HG03159 (cell line): ENCODE results near the gene PTGES2.

Experiments
- ATAC-seq: cut with Tn5 transposase; IDR thresholded peaks from one replicate; pipeline ENCODE4 v1.9.1; 2021; ENCODE audit warnings: mild to moderate bottlenecking, moderate library complexity; ENCODE audit not compliant: unreplicated experiment

The PTGES2 gene

GRCh38 chr9:128153947-128154695 is 26.6 kb upstream of the PTGES2 start:
- no peak for ATAC-seq

- ATAC-seq = no peak
Measured at GRCh38 chr9:128153060-128153946, 25.8 kb upstream of the PTGES2 start.

GRCh38 chr9:128152133-128153059 is 24.9 kb upstream of the PTGES2 start:
- ATAC-seq = no peak

DNA sequence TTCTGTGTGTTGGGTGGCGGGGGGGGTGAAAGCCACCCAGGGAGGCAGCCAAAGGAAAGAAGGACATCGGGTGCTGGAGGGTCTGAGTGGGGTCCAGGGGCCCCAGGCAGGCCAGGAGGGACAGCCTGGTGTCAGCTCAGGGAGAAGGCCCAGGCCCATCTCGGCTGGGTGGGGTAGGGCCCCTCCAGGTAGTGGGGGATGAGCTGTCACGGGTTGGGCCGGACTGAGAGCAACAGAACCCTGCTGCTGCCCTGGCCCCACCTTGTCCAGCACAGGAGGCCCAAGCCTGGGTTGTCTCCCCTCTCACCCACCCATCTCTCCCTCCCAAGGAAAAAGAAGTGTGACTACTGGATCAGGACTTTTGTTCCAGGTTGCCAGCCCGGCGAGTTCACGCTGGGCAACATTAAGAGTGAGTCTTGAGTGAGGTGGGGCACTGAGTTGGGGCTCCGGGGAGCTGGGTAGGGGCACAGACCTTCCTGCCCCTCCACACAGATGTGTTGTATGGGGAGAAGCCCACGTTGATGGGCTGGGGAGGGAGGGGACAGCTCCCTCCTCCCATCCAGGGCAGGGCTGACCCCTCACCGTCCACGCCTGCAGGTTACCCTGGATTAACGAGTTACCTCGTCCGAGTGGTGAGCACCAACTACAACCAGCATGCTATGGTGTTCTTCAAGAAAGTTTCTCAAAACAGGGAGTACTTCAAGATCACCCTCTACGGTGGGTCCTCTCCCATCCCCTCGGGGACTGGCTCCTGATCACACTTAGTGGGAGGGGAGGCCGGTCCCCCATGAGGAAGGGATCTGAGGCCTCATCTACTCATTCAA is 24.0 kb upstream of the PTGES2 start:
- ATAC-seq = no peak

- no peak for ATAC-seq
Measured at GRCh38 chr9:128150594-128151308, 23.2 kb upstream of the PTGES2 start.

GRCh38 chr9:128149951-128150593 is 22.5 kb upstream of the PTGES2 start:
- no peak for ATAC-seq

- no peak for ATAC-seq
Measured at GRCh38 chr9:128149001-128149701, 21.6 kb upstream of the PTGES2 start, which contains the start of gene LCN2. Gene LCN2 (plus strand): TSS chr9:128149453. CDS start chr9:128149526, 73 bp downstream.

GRCh38 chr9:128148509-128149000 is 21.0 kb upstream of the PTGES2 start:
- no peak for ATAC-seq

- no peak for ATAC-seq
Measured at GRCh38 chr9:128146591-128147120, 19.1 kb upstream of the PTGES2 start.

- ATAC-seq = no peak
Measured at GRCh38 chr9:128145951-128146351, 18.4 kb upstream of the PTGES2 start.

- no peak for ATAC-seq
Measured at GRCh38 chr9:128145536-128145935, 18.0 kb upstream of the PTGES2 start.

- ATAC-seq = no peak
Measured at GRCh38 chr9:128144239-128145181, 17.0 kb upstream of the PTGES2 start.

- ATAC-seq = no peak
Measured at GRCh38 chr9:128143525-128144238, 16.2 kb upstream of the PTGES2 start.

- ATAC-seq = no peak
Measured at GRCh38 chr9:128142596-128142995, 15.1 kb upstream of the PTGES2 start.

GRCh38 chr9:128142061-128142460 is 14.5 kb upstream of the PTGES2 start:
- ATAC-seq = no peak

GRCh38 chr9:128141604-128142003 is 14.1 kb upstream of the PTGES2 start:
- no peak for ATAC-seq
